C1 segment of cervical spinal cord (tissue), 14 donors: ENCODE results near the gene GULP1.
"Not testable (repeated sequence)": the region's sequence is repeated elsewhere in the genome, so short reads cannot be mapped to it uniquely, and the experiment has no call there.

ENCODE experiments used
- DNase-seq, 14 donors: peaks; one replicate each; lab custom pipeline; 2025; lab: John Stamatoyannopoulos, UW

GULP1 gene

DNA sequence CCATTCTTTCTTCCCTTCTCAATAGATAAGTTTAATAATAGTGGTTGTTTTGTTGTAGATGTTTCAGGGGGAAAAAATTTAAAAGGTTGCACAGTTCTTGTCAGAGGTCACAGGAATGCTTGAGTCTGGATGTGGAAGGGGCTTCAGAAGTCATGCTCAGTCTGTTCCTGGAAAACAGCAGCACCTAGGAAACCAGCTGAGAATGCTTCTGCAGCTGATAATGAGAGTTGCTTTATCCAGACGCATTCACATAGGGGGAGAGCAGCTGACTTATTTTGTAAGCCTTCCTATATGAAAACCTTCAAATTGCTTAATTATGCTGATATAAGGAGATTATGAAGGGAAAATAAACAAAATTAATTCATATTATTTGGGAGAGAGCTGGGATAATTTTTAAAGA, 235.5 kb downstream of the GULP1 start:
- DNase-seq, result no peak

DNA sequence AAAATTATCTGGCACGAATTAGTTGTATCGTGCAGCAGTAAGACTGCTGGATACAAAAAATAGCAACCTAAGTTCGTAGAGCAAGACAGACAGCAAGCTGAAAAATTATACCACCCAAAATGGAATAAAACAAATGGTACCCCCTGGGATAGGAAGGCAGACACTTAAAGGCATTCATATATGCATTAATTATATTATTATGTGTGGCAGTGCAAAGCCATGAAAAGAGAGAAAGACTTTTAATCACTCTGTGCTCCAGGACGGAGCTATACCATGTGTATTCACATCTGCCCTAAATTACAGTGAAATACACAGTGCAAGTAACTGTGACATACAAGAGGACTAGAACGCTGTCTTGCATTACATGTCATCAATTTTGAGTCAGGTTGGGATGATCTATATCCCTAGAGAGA, 235.9 kb downstream of the GULP1 start:
- no peak for DNase-seq

DNA sequence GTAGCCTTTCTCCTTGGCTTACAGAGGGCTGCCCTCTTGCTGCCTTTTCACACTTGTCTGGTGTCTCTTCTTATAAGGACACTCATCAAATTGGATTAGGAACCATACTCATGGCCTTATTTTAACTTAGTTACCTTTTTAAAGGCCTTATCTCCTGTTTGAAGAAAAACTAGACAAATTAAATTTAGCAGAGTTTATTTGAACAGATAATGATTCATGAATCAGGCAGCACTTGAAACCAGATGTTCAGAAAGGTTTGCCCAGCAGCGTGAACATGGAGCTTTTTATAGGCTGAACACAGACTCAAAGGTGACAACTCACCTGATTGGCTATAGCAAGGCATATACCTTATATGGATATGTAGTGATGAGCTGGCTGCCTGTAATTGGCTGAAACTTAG, 238.0 kb downstream of the GULP1 start:
- DNase-seq, result no peak

DNA sequence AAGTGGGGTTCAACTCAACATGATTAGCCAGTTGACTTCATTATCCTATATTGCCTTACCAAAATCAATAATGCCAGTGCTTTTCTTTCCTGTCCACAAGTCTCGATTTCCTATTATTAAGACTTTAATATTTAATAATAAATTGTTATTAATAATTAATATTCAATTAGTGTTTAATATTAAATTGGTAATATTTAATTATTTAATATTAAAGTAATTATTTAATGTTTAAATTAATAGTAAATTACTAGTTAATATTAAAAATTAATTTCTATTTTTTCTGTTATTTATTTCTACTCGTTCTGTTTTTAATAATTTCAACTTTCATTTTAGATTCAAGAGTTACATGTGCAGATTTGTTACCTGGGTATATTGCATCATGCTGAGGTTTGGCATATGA, 243.2 kb downstream of the GULP1 start:
- DNase-seq, result no peak

DNA sequence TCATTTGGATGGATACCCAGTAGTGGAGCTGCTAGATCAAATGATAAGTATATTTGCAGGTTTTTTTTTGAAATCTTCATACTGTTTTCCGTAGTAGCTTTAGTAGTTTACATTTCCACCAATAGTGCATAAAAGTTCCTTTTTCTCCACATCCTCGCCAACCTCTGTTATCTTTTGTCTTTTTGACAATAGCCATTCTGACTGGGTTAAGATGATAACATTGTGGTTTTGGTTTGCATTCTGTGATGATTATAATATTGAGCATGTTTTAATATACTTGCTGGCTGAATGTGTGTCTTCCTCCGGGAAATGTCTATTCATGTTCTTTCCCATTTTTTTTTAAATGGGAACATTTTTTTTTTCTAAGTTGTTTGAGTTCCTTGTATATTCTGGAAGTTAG, 260.0 kb downstream of the GULP1 start:
- no peak for DNase-seq

DNA sequence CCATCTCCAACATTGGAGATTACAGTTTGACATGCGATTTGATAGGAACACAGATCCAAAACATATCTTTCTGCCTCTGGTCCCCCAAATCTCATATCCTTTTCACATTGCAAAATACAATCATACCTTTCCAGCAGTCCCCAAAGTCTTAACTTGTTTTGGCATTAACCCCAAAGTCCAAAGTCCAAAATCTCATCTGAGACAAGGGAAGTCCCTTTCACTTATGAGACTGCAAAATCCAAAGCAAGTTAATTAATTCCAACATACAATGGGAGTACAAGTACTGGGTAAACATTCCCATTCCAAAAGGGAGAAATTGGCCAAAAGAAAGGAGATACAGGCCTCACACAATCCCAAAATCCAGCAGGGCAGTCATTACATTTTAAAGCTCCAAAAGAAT, 265.4 kb downstream of the GULP1 start:
- no peak for DNase-seq

DNA sequence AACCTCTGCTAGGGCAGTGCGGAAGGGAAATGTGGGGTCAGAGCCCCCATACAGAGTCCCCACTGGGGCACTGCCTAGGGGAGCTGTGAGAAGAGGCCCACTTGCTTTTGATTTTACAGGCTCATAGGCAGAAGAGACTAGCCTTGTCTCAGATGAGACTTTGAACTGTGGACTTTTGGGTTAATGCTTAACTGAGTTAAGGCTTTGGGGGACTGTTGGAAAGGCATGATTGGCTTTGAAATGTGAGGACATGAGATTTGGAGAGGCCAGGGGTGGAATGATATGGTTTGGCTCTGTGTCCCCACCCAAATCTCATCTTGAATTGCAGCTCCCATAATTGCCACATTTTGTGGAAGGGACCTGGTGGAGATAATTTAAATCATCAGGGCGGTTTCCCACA, 267.8 kb downstream of the GULP1 start:
- not testable (repeated sequence) for DNase-seq

DNA sequence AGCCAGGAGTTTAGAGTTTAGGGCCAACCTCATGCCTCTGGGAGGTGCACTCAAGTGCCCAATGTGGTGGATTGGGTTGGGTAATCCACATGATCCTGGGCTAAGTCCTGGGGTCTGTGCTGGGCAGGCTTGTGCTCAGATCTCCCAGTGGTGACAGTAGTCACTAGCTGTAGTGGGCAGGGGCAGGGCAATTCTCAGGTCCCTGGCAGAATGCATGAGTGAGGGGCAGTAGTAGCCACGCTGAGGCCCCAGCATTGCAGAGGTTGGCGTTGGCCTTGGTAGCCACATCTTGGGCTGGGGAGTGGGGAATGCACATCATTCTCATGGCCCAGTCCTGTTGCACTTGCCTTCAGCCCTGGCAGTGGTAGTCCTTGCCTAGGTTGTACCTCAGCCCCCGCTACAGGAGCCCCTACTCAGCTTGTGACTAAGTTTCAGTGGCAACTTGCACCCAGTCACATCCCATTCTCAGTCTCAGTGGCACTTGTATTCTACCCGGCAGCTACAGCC, 269.9 kb downstream of the GULP1 start:
- DNase-seq, result no peak

DNA sequence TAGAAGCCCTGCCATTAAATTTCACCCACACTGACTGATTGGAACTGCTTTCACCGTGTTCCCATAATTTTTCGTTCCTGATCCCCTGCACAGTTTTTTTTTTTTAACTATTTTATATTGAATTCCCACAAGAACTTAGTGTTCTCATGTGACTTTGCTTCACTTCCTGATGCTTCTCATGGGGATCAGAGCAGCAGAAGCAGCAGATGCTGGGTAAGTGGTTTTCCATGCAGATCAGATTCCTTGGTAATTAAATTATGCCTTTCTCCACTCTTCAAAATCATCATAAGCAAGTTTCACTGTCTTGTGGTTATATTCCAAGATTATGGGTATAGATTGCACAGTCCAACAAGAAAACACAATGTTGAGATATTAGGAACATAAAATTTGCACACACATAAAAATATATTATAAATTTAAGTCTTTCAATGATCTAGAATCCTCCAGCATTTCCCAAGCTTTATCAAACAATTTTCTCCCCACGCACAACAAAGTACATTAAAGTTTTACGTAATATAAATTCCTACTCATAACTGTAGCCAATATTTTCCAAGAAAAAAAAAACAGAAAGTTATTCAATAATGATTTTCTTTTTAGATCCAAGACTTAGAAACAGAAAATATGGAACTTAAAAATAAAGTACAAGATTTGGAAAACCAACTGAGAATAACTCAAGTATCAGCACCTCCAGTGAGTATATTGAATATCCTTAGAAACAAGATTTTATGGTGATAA, 277.9 kb downstream of the GULP1 start:
- DNase-seq, result no peak

DNA sequence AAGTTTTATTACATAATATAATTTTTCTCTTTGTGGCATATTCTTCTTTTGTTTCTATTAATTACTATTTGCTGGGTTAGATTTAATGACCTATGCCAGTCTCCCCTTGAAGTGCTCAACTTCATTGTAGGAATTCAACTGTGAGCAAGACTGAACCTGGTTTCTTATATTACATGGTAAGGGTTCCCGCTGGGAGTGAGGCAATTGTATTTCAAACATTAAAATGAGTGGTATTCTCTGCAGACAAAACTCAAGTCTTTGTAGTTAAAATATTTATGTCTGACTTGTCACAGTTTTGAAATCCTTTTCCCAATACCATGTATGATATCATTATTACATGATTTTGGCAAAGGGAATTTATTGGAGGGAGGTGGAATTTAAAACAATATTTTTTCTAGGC, 278.7 kb downstream of the GULP1 start:
- no peak for DNase-seq

DNA sequence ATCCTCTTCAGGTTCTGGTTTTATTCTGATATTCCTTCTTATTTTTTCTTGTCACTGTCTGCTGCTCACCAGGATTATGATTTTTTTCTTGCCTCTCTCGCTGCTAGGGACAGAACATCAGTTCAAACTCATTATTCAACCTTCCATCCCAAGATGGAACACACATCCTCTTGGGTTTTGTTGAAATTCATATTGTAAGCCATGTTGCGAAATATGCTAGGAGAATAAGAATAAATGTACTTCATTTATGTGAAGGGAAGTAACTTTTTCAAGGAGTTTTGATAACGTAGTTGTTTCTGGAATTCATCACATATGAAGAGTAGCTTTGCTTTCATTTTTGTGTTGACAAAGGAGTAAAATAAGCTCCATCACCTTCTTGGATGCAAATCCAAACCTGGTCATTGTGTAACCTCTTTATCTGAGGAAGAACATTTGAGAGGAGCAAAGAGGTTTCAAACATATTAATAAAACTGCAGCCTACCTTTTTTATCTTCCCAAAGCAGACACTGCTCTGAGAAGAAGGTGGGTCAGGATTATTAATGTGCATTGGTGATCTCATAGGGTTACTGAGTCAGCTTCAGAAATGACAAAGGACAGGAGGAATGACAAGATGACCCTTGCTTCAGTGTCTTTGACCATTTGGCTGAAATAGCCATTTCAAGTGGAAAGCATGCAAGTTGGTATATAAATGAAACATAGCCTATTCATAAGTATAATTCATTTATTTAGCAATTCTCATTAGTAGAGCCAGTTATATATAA, 280.0 kb downstream of the GULP1 start:
- no peak for DNase-seq

DNA sequence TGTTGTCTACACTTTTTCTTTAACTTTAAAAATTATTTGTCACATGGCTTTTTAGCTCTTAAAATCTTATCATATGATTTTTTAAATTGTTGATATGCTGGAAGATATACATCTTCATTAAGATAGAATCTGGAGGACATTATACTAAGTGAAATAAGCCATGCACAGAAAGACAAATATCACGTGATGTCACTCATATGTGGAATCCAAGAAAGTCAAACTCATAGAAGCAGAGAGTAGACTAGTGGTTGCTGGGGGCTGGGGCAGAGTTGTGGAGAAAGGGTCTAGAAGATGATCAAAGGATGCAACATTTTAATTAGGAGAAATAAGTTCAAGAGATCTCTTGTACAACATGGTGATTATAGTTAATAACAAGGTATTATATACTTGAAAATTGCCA, 280.9 kb downstream of the GULP1 start:
- DNase-seq, result no peak

DNA sequence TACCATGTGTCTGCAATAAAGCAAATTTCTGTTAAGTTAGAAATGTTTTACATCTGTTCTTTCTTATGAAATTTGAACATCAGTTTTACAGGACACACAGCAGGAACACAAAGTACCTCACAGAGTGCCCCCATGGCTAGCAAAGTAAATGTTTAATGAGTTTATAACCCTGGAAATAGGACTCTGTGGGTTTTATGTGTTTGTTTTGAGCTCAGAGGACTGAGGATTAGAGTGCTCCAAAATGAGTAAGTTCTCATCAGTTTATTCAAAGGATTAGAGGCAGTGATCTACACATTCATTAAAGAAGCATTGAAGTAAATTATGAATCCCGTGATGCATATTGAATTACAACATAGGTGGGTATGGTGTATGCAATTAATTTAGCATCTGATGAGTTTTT, 281.8 kb downstream of the GULP1 start:
- no peak for DNase-seq

DNA sequence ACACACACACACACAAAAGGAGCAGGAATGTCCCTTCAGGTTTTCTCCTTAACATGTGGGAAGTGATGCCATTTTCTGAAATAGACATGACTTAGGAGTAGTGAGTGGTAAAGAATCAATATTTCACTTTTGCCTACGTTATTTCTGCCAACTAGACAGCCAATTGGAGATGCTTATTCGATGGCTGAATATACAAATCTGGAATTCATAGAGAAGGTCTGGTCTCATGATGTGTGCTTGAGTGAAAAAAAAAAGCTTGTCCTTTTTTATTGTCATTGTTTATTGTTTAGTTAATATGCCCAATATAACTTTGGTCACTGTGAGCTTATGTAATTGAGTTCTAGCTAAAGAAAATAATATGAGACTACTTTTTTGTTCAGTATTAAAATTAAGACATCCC, 284.3 kb downstream of the GULP1 start:
- no peak for DNase-seq

DNA sequence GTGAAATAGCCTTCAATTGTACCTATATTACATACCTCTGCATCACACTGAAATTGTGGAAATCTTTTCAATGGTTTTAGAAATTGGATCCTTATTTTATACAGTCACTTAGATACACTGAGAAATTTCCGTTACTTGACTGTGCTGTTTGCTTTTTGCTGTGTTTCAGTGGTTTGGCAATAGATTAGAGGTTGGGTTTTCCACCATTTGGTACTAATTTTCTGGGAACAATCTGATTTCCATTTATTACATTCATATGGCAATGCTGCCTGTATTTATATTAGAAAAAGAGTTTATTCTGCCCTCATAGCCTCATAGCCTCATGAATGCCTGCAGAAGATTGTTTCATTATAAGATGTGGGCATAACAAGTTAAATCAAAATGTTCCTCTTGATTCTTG, 285.0 kb downstream of the GULP1 start:
- no peak for DNase-seq

DNA sequence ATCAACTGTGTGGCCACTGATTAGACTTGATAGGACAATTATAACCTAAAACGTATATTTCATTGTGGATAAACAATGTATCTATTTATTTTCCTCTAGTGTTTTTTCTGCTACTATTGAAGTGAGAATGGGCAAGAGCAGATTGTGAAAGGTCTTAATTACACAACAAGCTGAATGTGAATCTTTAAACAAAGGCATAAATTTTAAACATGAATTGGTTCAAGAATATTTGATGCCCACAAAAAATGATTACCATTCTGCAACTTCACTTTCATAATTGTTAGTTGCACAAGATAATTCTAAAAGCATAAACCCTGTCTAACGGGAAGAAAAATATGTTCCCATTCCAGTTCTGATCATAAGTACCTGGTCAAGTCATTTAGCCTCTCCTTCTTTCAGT, 285.6 kb downstream of the GULP1 start:
- DNase-seq, result no peak

DNA sequence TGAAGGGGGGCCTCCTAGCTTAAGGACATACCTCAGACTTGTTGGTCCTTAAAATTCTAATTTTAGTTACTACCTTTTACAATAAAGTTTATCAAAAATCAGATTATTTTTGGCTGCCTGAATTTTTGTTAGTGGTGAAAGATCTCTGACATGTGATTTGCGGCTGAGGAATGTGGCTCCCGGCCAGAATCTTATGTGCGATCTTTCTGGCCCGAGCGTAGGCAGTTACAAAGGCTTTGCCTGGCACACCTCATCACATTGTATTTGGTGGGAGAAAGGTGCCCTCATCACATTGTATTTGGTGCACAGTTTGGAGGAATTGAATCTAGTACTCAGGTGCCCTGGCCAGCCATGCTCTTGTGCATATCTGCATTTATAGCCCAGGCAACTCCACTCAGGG, 289.1 kb downstream of the GULP1 start:
- no peak for DNase-seq

DNA sequence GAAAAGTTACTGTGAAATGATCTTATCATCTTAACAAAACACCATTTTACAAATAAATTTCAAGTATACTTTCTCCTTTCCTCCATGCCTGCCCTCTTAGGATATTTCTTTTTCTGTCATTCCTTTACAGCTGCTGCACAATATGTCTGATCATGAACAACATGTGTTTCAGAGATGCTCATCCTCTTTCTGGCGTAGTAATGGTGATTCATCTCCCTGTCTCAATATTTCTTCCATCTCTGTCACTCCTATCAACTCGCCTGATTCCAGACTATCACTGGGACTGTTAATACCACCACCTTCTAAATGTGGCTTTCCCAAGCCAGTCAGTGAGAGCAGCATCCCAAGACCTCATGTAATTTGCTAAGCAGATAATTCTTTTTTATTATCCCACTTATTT, 290.5 kb downstream of the GULP1 start:
- no peak for DNase-seq

DNA sequence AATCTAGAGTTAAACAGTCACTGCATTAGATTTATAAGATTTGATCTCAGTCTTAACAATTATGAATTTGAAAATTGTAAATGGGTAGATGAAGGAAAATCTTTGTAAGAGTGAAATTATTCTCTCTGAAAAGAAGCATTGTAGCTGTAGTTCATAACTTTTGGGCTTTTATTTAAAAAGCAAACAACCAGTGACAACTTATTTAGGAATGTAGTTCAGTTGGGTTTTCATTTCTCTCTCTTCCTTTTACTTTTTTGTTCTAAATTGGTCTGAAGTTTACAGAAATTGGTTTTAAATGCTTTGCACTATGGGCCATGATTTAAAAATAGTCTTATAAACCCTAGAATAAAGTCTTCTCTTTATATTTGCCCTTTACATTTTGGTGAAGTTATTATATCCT, 296.6 kb downstream of the GULP1 start:
- no peak for DNase-seq

DNA sequence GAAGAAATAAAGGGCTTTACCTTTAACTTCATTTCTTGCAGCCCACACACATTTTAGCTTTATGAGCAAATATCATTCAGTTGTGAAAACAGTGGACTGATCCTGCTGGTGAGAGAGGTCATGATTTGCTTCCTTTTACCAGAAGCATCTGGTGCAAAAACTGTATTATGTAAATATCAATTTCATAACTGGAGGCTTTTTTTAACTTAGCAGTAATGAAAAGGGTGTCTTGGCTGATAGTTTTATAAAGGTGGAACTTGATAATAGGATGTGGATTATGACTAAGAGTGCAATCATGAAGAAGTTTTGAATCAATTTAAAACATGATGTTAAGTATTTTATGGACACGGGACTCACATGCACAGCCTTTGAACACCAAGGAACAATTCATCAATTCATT, 304.4 kb downstream of the GULP1 start:
- DNase-seq, result no peak

DNA sequence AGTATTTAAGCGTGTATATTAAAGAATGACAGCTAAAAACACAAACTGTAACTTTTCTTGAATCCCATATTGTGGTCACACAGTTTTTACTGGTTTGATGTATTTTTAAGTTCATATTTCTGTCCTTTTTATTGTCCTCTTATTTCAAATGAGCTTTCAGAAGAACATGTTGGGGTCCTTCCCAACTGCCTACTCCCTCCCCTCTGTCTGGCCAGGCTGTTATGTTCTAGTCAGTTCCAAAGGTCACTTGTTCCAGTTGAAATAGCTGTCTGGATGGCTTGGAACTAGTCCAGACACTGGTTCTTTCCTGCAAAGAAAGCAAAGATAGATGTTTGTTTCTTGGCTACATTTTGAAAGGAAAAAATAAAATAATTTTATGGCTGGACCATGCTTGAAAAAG, 306.9 kb downstream of the GULP1 start:
- no peak for DNase-seq

DNA sequence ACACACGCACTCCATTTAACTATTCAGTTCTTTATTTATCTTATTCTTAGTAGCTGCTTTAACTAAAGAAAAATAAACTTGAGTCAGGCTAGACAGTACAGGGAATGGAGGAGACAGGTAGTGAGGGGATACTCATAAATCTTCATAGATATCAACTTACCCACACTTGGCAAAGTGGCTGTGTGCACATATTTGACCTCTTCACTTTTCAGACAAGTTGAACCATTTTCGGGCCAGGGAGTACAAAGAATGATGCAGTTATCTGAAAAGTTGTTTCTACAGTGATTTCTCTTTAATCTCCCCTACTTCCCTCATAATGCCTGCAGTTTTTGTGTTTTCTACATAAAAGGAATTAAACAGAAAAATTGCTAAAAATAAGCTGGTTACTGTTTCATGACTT, 307.5 kb downstream of the GULP1 start:
- no peak for DNase-seq

DNA sequence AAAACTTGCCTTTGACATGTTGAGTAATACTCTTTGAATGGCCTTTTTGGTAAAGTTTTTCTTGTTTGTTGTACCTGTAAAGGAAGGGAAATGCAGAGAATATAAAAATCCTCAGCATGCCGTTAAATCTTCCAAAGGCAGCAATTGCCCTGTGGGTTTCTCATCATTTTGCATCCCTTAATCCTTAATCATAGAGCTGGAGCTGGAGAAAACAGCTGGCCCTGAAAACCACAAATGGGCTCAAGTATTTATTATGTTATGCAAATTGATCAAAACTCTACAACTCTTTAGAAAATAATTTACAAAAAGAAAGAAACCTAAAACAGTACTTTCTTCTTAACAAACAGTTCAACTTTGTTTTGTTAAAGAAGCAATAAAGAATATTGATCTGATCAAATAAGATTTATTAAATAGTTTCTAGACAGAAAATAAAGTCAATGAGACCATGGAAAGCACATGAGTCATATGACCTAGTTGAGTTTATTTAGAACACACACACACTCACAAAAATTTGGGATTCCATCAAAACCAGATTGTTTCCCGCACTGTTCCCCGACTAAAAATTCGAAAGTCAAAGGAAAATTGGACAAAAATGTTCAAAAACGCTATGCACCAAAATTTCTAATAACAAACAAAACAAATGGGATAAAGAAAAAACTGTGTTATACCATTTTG, 309.0 kb downstream of the GULP1 start:
- DNase-seq, result no peak
